ENCODE data around the gene C1RL. TPM values are rescaled to one million over a fixed set of nuclear protein-coding genes. Genes with fewer than 3 reads are reported as not detected.
A peak's percentile ranks its signal among the peaks of the same experiment; 100 is the strongest.
"Not testable (repeated sequence)": the region's sequence is repeated elsewhere in the genome, so short reads cannot be mapped to it uniquely, and the experiment has no call there.

Gene C1RL
- total RNA-seq, 1 donor from 2014 or later: 28.7 TPM

DNA sequence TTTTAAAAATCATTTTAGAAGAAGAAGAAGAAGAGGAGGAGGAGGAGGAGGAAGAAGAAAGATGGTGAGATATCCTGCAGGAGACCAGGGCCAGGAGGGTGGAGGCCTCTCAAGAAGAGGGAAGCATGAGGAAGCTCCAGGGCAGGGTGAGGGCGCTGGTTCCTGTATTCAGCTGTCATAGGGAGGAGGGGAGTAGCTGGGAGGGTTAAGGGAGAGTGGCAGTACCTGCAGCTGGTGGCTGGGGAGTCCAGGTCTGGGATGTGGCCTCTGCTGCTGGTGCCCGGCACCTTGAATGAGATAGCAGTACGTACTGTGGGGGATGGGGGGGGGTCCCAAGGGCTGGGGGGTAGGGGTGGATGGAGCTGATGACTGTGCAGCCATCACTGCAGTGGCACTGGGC, 9.9 kb upstream of the C1RL start:
- no peaks in the 10 kb centered on the region for H3K27me3 Mint-ChIP-seq (ENCODE audit: low read depth)
- H3K9me3 Mint-ChIP-seq: no peaks in the 10 kb centered on the region
- H3K36me3 Mint-ChIP-seq (ENCODE audit: low read depth): peaks cover 42% of the 10 kb centered on the region
- H3K27ac Mint-ChIP-seq: no peak overlapping the region
- no peak overlapping the region for H3K4me3 Mint-ChIP-seq (ENCODE audit: low read depth)
- H3K4me1 Mint-ChIP-seq (ENCODE audit: low read depth): no peaks in the 10 kb centered on the region
- intact Hi-C loops (cut with micrococcal nuclease): no loop called here
- no peak for DNase-seq (ENCODE audit: low spot score)

DNA sequence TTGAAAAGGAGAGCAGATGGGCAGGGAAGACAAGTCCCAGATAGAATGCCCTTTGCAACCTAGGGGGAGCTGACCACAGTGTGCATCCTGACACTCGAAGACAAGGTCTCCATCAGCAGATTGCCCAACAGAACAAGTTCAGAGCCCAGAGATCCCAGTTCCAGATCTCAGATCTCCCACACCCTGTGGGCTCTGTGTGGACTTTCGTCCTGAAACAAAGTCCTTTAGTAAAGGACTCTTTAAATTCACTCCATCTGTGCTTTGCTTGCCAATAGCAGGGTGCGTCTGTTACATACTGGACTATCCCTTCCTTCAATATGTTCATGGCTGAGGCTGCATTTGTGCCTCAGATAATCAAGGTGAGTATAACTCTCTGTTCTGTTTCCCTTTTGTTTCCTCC, 8.7 kb upstream of the C1RL start:
- no peak for DNase-seq (ENCODE audit: low spot score)
- peaks cover 48% of the 10 kb centered on the region for H3K36me3 Mint-ChIP-seq (ENCODE audit: low read depth)
- no peak overlapping the region for H3K4me3 Mint-ChIP-seq (ENCODE audit: low read depth)
- intact Hi-C loops (cut with micrococcal nuclease): no loop called here
- peaks cover 7% of the 10 kb centered on the region for H3K4me1 Mint-ChIP-seq (ENCODE audit: low read depth)
- H3K27ac Mint-ChIP-seq: no peak overlapping the region
- no peaks in the 10 kb centered on the region for H3K9me3 Mint-ChIP-seq
- no peaks in the 10 kb centered on the region for H3K27me3 Mint-ChIP-seq (ENCODE audit: low read depth)

DNA sequence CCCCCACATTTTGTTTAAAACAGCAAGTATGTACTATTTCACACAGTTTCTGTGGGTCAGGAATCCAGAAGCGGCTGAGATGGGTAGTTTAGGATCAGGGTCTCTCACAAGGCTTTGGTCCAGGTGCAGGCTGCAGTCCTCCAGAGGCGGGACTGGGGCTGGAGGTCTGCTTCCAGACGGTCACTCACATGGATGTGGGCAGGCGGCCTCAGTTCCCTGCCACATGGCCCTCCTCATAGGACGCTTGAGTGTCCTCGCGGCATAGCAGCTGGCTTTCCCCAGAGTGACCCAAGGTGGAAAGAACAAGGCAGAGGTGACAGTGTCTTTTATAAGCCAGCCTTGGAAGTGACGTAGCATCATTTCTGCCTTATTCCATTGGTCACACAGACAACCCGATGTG, 7.9 kb upstream of the C1RL start:
- H3K4me1 Mint-ChIP-seq (ENCODE audit: low read depth): peaks cover 8% of the 10 kb centered on the region
- no peak for DNase-seq (ENCODE audit: low spot score)
- H3K27ac Mint-ChIP-seq: no peak overlapping the region
- peaks cover 44% of the 10 kb centered on the region for H3K36me3 Mint-ChIP-seq (ENCODE audit: low read depth)
- intact Hi-C loops (cut with micrococcal nuclease): no loop called here
- no peak overlapping the region for H3K4me3 Mint-ChIP-seq (ENCODE audit: low read depth)
- no peaks in the 10 kb centered on the region for H3K9me3 Mint-ChIP-seq
- no peaks in the 10 kb centered on the region for H3K27me3 Mint-ChIP-seq (ENCODE audit: low read depth)

DNA sequence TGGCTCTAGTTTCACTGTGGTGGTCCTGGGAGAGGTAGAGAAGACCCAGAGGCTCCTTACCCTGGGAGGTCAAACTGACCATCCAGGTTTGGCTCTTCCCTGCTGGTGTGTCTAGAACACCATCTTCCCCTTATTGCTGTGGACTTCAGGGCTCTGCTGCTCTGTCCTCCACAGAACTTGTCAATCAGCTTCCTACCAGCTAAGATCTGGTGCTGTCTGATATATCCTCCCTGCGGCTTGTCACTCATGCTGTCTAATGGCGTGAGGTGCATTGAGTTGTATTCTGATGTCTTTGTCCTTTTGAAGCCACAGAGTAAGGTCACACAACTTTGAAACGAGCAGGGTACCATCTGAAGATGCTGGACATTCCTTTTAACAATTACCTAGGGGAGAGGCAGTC, 7.2 kb upstream of the C1RL start:
- DNase-seq (ENCODE audit: low spot score): no peak
- peaks cover 11% of the 10 kb centered on the region for H3K4me1 Mint-ChIP-seq (ENCODE audit: low read depth)
- intact Hi-C loops (cut with micrococcal nuclease): no loop called here
- H3K27ac Mint-ChIP-seq: no peak overlapping the region
- peaks cover 44% of the 10 kb centered on the region for H3K36me3 Mint-ChIP-seq (ENCODE audit: low read depth)
- H3K27me3 Mint-ChIP-seq (ENCODE audit: low read depth): no peaks in the 10 kb centered on the region
- H3K9me3 Mint-ChIP-seq: no peaks in the 10 kb centered on the region
- H3K4me3 Mint-ChIP-seq (ENCODE audit: low read depth): no peak overlapping the region

DNA sequence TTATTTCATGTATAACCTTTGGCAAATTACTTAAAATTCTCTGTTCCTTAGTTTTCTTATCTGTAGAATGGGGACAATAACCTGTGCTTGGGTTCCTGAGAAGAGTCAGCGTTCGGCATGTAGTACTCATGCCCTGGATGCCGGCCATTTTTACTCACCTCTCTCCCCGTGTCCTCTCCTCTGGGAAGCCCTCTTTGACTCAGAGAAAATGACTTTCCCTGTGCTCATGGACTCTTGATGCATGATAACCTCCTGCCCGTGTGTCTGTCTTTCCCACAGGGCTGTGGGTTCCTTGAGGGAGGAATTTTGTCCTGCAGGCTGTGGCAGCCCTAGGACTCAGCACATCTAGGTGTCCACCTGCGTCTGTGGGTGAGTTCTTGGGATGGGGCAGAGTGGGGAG, 5.8 kb upstream of the C1RL start:
- Mint-ChIP-seq H3K4me1 (ENCODE audit: low read depth) (peaks cover 16% of the 10 kb centered on the region), H3K9me3 (no peaks in the 10 kb centered on the region), H3K27me3 (ENCODE audit: low read depth) (no peaks in the 10 kb centered on the region), H3K27ac (no peak overlapping the region), H3K36me3 (ENCODE audit: low read depth) (peaks cover 50% of the 10 kb centered on the region), H3K4me3 (ENCODE audit: low read depth) (no peak overlapping the region)
- no peak for DNase-seq (ENCODE audit: low spot score)
- intact Hi-C loops (cut with micrococcal nuclease): no loop called here

DNA sequence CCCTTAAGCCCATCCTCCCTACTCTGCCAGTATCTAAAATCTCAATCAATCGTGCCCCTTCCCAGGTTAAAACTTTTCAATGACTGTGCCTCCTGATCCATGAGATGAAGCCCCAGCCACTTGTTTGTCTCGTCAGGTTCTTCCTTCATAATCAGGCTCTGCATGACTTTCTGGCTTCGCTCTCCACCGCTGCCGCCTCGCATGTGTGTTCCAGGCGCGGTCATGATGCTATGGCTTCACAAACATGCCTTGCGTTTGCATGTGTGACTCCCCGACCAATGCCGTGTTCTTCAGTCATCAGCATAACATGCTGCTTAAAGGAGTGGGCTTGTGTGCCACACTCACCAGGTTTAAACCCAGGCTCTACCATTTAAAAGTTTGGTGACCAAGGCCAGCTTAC, 5.0 kb upstream of the C1RL start:
- peaks cover 23% of the 10 kb centered on the region for H3K4me1 Mint-ChIP-seq (ENCODE audit: low read depth)
- H3K27me3 Mint-ChIP-seq (ENCODE audit: low read depth): no peaks in the 10 kb centered on the region
- intact Hi-C loops (cut with micrococcal nuclease): no loop called here
- no peak overlapping the region for H3K27ac Mint-ChIP-seq
- H3K9me3 Mint-ChIP-seq: no peaks in the 10 kb centered on the region
- DNase-seq (ENCODE audit: low spot score): no peak
- no peak overlapping the region for H3K4me3 Mint-ChIP-seq (ENCODE audit: low read depth)
- peaks cover 50% of the 10 kb centered on the region for H3K36me3 Mint-ChIP-seq (ENCODE audit: low read depth)

DNA sequence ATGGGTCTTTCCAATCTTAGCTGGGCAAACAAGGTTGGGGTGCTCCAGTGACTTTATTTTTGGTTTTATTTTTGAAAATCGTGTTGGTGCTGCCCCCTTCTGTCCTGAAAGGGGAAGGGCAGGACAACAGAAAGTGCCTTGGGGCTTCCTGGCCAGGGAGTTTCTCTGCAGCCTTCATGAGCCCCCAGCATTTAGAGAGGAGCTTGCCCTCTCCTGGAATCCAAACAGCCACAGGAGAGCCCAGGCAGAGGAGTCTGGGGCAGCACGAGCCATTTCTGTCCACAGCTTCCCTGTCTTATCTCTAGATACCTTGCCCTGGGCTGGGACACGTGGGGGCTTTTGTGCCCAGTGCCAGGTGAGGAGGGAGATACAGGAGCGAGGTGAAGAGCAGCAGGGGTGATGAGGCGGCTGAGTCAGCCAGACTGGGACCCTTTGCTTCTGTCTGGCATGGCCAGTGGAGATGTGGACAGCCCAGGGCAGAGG, 4.4 kb upstream of the C1RL start:
- H3K27me3 Mint-ChIP-seq (ENCODE audit: low read depth): no peaks in the 10 kb centered on the region
- H3K4me1 Mint-ChIP-seq (ENCODE audit: low read depth): peaks cover 23% of the 10 kb centered on the region
- no peaks in the 10 kb centered on the region for H3K9me3 Mint-ChIP-seq
- intact Hi-C loops (cut with micrococcal nuclease): loop anchor here (1.0 kb wide), 1 partner anchor 94 kb away; no protein-coding TSS in a partner anchor
- peaks cover 48% of the 10 kb centered on the region for H3K36me3 Mint-ChIP-seq (ENCODE audit: low read depth)
- peak overlapping the region; percentile 11 for H3K27ac Mint-ChIP-seq
- DNase-seq (ENCODE audit: low spot score): peak; percentile 35
- H3K4me3 Mint-ChIP-seq (ENCODE audit: low read depth): no peak overlapping the region

DNA sequence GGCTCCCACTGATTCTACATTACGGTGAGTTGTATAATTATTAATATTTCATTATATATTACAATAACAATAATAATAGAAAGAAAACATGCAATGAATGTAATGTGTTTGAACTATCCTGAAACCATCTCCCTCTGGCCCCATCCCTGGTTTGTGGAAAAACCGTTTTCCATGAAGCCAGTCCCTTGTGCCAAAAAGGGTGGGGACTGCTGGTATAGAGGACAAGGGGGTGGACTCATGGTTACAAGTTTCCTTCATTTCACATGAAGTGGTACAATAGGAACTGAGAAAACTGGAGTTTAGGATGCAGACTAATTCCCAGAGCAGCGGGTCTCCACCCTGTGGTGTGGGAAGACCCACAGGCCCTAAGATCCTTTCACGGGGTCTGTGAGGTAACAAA, 3.0 kb upstream of the C1RL start:
- H3K27ac Mint-ChIP-seq: no peak overlapping the region
- H3K4me3 Mint-ChIP-seq (ENCODE audit: low read depth): no peak overlapping the region
- peaks cover 31% of the 10 kb centered on the region for H3K4me1 Mint-ChIP-seq (ENCODE audit: low read depth)
- H3K9me3 Mint-ChIP-seq: no peaks in the 10 kb centered on the region
- intact Hi-C loops (cut with micrococcal nuclease): no loop called here
- H3K27me3 Mint-ChIP-seq (ENCODE audit: low read depth): no peaks in the 10 kb centered on the region
- peaks cover 50% of the 10 kb centered on the region for H3K36me3 Mint-ChIP-seq (ENCODE audit: low read depth)
- DNase-seq (ENCODE audit: low spot score): no peak

DNA sequence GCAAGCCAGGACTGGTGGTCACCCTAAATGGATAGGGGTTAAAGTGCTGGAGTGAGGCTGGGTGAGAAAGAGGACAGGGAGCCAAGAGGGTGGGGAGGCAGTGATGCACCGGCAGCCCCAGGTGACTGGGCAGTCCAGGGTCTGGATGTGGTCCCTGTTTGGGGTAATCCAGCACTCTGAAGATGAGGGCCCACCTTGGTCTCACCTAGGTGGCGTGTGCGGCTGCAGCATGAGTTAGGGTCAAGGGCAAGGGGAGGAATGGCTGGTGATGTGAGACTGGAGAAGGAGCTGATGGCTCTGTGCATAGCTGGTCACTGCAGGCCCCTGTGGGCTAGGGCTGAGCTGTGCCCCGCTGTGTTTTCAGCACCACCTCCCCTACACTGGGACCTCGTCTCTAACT, 1.6 kb upstream of the C1RL start:
- DNase-seq (ENCODE audit: low spot score): no peak
- H3K36me3 Mint-ChIP-seq (ENCODE audit: low read depth): peaks cover 55% of the 10 kb centered on the region
- intact Hi-C loops (cut with micrococcal nuclease): no loop called here
- peaks cover 36% of the 10 kb centered on the region for H3K4me1 Mint-ChIP-seq (ENCODE audit: low read depth)
- no peaks in the 10 kb centered on the region for H3K27me3 Mint-ChIP-seq (ENCODE audit: low read depth)
- no peak overlapping the region for H3K4me3 Mint-ChIP-seq (ENCODE audit: low read depth)
- peaks cover 11% of the 10 kb centered on the region for H3K9me3 Mint-ChIP-seq
- H3K27ac Mint-ChIP-seq: no peak overlapping the region

DNA sequence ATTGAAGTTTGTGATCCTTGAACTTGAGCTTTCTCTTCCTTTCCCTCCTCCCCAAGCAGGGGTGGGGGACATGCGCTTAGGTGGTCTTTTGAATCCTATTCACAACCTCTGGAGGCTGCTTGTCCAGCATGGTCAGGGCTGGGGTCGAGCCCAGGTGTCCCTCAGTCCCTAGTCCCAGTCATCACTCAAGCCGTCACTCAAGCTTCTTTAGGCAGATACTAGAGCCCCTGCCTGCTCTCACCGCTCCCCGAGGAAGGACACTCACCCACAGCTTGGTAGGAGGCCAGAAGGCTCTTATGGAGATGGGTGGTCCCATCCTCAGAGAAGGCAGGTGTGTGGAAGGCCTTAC, 532 bp upstream of the C1RL start:
- peaks cover 39% of the 10 kb centered on the region for H3K4me1 Mint-ChIP-seq (ENCODE audit: low read depth)
- DNase-seq (ENCODE audit: low spot score): no peak
- H3K36me3 Mint-ChIP-seq (ENCODE audit: low read depth): peaks cover 56% of the 10 kb centered on the region
- H3K4me3 Mint-ChIP-seq (ENCODE audit: low read depth): peak overlapping the region; percentile 91
- no peaks in the 10 kb centered on the region for H3K27me3 Mint-ChIP-seq (ENCODE audit: low read depth)
- peak overlapping the region; percentile 73 for H3K27ac Mint-ChIP-seq
- intact Hi-C loops (cut with micrococcal nuclease): loop anchor here (1.0 to 5.0 kb wide), 3 partner anchors 90 to 167 kb away; partner anchors contain the start of genes C12orf57, EMG1, PHB2 and RNU7-1
- peaks cover 14% of the 10 kb centered on the region for H3K9me3 Mint-ChIP-seq

DNA sequence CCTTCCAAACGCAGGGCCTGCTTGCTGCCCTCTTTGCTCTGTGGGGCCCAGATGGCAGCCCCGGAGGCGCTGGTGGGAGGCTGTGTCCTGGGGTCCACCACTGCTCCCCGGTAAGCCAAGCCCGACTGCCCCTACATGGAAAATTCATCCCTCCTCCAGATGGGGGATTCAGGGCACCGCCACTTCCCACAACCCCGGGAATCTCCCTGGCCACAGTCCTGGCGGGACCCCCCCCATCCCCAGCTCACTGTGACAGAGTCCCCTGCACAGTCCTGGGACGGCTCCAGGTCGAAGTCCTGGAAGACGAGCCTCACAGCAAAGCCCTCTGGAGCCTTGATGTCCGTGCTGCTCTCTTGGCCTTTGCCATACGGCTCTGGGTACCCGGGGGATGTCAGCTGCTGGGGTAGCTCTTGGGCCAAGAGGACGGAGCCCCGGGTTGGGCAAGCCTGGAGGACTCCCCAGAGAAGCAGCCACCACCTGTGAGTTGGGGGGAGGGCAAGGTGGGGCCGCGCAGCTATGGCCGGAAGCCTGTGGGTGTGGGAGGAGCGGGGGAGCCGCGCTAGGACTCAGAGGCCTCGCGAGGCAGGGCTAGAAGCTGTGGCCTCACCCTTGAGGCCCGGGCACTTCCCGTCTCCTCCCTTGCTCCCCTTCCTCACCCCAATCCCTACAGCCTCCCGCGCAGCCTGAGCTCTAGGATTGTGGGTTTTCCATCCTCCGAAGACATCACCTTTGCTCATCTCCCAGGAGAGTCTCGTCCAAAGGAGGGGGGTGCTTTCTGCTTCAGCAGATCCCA, 815 bp downstream of the C1RL start:
- Mint-ChIP-seq H3K36me3 (ENCODE audit: low read depth) (peaks cover 47% of the 10 kb centered on the region), H3K27me3 (ENCODE audit: low read depth) (no peaks in the 10 kb centered on the region), H3K4me1 (ENCODE audit: low read depth) (peaks cover 35% of the 10 kb centered on the region)

DNA sequence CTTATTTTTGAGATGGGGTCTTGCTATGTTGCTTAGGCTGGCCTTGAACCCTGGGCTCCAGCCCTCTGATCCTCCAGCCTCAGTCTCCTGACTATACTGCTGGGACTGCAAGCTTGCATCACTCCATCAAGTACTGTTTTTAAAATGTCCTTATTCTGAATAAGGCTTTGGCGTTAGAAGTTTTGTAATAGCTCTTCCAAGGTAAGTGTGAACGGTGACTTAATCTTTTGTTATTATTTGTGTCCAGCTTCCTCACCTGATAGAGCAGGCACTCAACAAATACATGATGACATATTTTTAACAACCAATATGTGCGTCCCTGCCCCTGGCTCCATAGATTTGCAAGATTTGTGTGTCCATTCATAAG, 1.4 kb downstream of the C1RL start:
- H3K4me3 Mint-ChIP-seq (ENCODE audit: low read depth): peak overlapping the region; percentile 91
- H3K36me3 Mint-ChIP-seq (ENCODE audit: low read depth): peaks cover 47% of the 10 kb centered on the region
- peak overlapping the region; percentile 89 for H3K27ac Mint-ChIP-seq
- H3K27me3 Mint-ChIP-seq (ENCODE audit: low read depth): no peaks in the 10 kb centered on the region
- intact Hi-C loops (cut with micrococcal nuclease): loop anchor here (2.0 to 5.0 kb wide), 2 partner anchors 137 to 165 kb away; partner anchors contain the start of genes C12orf57, EMG1, PHB2 and RNU7-1
- no peak for DNase-seq (ENCODE audit: low spot score)
- peaks cover 35% of the 10 kb centered on the region for H3K4me1 Mint-ChIP-seq (ENCODE audit: low read depth)
- peaks cover 14% of the 10 kb centered on the region for H3K9me3 Mint-ChIP-seq

More for the DNA sequence above, 815 bp downstream of the C1RL start:
- H3K9me3 Mint-ChIP-seq: peaks cover 14% of the 10 kb centered on the region
- H3K4me3 Mint-ChIP-seq (ENCODE audit: low read depth): peak overlapping the region; percentile 91
- intact Hi-C loops (cut with micrococcal nuclease): loop anchor here (2.0 to 5.0 kb wide), 2 partner anchors 137 to 166 kb away; partner anchors contain the start of genes C12orf57, EMG1, PHB2 and RNU7-1
- peak overlapping the region; percentile 89 for H3K27ac Mint-ChIP-seq
- DNase-seq (ENCODE audit: low spot score): peak; percentile 76

DNA sequence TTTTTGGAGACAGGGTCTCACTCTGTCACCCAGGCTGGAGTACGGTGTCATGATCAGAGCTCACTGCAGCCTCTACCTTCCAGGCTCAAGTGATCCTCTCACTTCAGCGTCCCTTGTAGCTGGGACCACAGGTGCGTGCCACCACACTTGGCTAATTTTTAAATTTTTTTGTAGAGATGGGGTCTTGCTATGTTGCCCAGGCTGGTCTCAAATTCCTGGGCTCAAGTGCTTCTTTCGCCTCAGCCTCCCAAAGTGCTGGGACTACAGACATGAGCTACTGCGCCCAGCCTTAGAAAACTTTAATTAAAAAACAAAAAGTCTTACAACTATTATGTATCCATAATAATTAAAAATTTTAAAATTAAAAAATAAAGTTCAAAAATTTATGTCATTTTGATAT, 1.8 kb downstream of the C1RL start:
- intact Hi-C loops (cut with micrococcal nuclease): loop anchor here (5.0 kb wide), 1 partner anchor 165 kb away; the partner anchor contains the start of genes C12orf57 and RNU7-1
- not testable (repeated sequence) for H3K4me3 Mint-ChIP-seq (ENCODE audit: low read depth); H3K27me3 Mint-ChIP-seq (ENCODE audit: low read depth); H3K27ac Mint-ChIP-seq; DNase-seq (ENCODE audit: low spot score)
- Mint-ChIP-seq H3K9me3 (peaks cover 14% of the 10 kb centered on the region), H3K4me1 (ENCODE audit: low read depth) (peaks cover 36% of the 10 kb centered on the region), H3K36me3 (ENCODE audit: low read depth) (peaks cover 50% of the 10 kb centered on the region)
